GM19043 (cell line): ENCODE data around the gene MTCL1.

Experiments used
- ATAC-seq: cut with Tn5 transposase; IDR thresholded peaks from one replicate; pipeline ENCODE4 v1.9.1; 2021; ENCODE audit warnings: low read depth; ENCODE audit not compliant: unreplicated experiment

Gene MTCL1

DNA sequence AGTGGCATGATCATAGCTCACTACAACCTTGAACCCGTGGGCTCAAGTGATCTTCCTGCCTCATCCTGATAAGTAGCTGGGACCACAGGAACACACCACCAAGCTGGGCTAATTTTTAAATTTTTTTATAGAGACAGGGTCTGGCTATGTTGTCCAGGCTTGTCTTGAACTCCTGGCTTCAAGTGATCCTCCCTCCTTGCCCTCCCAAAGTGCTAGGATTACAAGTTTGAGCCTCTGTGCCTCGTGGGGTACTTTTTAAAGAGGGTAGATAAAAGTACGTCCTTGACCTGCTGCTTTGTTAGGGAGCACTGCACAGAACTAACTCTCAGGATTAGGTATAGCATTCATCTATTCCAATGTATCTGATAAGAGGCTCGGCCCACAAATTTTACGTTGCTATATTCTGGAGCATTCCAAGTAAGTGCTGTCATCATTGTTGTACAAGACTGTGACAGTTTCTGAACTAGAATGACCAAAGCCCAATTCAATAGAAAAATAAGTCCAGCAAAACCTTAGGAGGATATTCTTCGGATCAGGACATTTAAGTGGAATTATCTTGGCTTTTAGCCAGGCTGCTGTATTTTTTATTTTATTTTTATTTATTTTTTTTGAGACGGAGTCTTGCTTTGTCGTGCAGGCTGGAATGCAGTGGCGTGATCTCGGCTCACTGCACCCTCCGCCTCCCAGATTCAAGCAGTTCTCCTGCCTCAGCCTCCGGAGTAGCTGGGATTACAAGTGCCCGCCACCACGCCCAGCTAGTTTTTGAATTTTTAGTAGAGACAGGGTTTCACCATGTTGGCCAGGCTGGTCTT is 4.1 kb downstream of the MTCL1 start:
- ATAC-seq, result no peak

DNA sequence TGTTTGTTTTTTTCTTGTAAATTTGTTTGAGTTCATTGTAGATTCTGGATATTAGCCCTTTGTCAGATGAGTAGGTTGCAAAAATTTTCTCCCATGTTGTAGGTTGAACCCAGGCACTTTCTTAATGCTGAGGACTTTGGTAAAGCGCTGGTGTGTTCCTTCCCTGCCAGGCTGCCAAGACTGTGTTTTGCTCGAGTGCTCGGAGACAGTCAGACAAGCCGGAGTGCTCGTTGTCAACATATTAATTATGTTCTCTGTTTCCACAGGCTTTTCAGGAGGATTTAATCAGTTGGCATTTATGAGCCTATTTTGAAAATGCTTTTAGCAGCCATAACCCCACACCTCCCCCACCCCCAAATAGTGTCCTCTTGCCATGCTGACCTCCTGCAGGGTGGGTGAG is 6.4 kb downstream of the MTCL1 start:
- ATAC-seq, result no peak

DNA sequence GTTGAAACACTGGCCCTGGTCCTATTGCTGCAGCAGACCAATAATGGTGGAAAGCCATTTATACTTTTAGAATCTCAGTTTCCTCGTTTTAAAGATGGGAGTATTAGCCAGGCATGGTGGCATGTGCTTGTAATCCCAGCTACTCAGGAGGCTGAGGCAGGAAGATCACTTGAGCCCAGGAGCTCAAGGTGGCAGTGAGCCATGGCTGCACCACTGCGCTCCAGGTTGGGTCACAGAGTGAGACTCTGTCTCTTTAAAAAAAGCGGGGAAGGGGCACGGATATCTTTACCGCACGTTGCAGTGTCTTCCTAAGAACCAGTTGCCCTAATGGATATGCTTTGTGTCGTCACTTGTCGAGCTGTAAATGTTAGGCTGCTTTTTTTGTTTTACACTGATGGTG is 8.3 kb downstream of the MTCL1 start:
- no peak for ATAC-seq

DNA sequence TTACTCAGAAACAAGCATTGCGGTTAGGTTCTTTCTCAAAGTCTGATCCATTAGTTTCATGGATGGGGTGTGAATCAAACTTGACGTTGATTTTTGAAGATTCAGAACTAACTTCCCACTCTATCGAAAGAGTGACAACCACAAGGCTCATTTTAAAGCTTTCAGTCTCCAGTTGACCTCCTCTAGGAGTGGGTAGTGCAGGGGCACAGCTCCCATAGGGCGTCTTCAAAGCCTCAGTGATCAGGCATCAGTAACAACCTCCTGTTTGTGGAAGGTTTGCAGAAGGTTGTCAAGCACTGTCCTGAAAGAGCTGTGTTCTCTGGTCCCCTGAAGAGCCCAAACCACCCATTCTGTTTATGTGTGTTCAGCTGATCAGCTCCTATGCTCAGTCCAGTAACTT is 10.2 kb downstream of the MTCL1 start:
- no peak for ATAC-seq

DNA sequence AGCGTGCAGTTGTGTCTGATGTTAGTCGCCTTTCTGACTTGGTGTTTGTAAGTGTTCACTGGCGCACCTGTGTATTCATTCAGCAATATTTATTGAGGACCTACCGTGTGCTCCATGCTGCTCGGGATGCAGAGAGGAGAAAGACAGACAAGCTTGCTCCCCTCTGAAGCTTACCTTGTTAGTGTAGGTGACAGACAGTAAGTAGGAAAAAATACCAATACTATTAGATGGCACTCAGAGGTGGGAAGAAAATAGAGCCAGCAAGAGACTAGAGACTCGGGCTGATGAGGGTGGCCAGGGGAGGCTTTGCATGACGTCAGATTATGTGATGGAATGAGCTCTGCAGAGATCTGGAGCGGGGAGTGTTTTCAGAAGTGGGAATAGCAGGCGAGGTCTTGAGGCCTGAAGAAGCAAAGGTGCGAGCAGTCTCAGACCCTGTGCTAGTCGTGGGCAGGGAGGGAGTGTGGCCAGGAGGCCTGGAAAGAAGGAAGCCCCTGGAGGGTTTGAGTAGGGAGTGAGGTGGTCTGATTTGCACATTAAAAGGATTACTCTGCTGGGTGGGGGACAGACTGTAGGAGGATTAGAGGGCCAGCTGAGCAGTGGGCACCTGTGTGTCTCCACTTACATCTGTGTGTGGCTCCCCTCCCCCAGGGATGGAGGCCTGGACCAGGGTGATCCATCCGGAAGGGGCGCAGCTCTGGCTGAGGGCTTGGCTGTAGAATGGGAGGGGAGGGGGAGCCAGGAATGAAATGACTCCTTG is 11.8 kb downstream of the MTCL1 start:
- ATAC-seq, result no peak

DNA sequence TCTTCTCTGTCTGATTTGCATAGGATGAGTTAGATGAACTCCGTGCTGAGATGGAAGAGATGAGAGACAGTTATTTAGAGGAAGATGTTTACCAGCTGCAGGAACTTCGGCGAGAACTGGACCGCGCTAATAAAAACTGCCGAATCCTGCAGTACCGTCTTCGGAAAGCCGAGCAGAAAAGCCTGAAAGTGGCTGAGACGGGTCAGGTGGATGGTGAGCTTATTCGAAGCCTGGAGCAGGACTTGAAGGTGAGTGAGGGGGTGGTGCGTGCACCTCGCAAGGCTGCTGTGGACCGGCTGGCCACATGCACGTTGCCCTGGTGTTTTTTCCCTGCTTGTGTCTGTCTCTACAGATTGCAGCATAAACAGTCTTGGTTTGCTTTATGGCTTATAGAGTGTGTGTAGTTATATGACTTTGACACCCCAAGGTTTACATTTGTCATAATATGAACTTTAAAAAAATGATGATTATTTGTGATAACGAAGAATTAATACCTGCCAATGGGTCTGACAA is 13.1 kb downstream of the MTCL1 start:
- no peak for ATAC-seq

DNA sequence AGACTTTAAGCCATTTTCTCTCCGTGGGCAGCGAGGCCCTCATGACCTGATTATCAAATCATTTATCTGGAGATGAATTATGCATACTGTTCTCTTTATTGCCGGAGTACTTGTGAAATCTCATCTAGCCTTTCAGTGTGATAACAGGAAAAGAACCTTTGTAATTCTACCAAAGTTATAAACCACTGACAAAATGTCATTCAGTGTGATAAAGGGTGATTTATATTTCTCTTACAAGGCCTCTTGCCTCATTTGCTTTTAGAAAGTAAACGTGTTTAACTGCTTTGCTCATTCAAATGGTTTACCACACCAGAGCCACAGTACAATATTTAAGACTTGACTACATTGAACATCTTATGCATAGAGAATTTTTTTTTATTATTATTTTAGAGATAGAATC is 13.8 kb downstream of the MTCL1 start:
- ATAC-seq, result no peak

DNA sequence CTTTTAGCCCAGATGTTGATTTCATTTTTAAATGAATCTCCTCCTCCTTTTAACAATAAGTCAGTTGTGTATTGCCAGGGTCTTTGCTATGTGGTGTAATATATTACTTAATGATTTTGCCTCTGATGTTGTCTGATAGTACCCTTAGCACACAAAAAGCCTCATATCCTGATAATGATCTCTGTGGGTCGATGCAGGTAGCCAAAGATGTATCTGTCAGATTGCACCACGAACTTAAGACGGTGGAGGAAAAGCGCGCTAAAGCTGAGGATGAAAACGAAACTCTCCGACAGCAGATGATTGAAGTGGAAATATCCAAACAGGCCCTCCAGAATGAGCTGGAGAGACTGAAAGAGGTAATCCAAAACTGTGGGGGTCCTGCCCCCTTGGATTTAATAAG is 14.8 kb downstream of the MTCL1 start:
- no peak for ATAC-seq

DNA sequence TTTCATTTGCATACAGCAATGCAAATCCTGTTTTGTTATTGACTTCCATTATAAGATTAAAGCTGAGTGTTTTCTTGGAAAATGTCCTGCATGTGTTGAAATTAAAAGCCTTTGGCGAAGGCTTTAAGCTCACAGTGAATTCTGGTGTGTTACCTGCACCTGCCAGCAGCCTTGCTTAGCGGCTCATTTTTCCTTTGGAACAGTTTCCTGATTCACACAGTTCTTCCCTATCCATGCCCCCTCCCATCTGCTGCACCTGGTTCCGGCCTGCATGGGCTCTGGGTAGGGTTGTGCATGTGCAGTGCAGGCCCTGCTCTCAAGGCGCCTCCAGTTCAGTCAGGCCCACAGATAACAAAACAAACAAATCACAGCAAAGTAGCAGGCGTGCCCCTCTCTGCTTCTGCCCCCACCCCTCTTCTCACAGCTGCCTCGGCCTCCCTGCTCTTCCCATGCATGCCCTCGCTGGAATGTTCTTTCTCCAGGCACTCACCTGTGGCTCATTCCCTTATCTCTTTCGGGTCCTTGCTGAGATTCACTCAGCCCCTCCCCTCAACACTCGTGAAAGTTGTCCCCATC is 15.8 kb downstream of the MTCL1 start:
- ATAC-seq, result no peak

DNA sequence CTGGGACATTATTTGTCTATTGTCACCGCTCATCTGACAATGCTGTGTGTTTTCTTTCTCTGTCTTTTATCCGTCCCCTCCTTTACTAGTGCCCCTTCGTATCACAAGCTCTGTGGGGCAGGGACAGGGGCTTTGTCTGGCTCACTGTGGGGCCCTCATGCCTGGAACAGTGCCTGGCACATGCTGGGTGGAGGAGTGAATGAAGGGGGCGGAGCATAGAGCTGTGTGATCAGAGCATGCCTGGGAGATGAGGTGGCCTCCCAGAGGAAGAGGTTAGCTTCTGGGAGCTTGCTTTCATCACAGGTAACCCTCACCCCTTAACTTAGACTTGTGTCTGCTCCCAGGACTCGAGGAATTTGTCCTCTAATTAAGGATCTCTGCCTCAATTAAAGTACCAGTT is 16.4 kb downstream of the MTCL1 start:
- ATAC-seq, result no peak

DNA sequence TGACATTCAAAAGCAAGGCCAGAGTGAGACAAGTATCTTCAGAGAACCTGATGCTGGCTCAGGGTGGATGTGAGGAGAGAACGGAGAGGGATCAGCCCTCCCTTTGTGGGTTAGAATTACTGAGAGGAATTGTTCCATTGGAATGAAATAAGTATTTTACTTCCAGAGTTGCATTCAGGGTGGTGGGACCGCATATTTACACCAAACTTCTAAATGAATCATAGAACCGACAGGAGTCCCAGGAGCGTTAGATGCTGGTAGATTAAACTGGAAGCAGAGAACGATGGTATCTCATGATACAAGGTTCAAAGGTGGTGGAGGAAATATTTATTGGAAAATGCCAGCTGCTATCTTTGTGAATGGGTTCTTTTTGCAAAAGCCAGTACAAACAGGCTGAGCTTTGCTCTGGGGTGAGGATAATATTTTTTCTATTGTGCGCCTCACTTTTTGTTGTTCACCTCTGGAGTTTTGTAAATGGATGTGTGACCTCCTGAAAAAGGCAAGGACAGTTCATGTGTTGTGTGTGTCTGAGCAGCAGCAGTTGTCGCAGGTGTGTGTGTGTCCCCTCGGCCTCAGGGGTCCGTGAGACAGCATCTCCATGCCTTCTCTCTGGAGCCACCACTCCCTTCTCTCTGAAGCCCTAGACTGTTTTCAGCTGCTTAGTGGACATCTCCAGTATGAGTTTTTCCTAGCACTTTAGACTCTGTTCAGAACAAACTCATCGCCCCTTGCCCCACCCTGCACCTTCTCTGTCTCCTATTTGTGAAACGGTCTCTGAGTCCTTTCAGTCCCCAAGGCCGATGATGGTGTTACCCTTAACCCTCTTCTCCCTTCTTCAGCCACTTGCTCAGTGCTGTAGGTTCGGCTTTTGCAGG is 17.8 kb downstream of the MTCL1 start:
- ATAC-seq, result no peak

DNA sequence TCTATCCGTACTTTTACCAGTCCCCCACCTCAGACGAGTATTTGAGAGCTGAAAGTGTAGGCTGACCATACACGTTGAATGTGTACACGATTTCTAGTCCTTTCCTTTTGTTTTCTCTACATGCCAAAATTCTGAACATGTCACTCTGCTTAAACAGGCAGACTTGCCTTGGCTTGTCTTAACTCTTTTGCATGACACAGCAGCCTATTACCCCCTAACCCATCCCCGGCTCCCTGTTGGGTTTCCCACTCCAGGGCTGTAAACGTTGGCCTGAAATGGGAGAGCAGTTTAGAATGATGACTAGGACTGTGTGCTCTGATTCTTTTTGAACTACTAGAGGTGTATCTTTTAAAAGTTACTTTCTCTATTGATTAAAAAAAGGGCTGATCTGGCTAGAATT is 19.1 kb downstream of the MTCL1 start:
- no peak for ATAC-seq

DNA sequence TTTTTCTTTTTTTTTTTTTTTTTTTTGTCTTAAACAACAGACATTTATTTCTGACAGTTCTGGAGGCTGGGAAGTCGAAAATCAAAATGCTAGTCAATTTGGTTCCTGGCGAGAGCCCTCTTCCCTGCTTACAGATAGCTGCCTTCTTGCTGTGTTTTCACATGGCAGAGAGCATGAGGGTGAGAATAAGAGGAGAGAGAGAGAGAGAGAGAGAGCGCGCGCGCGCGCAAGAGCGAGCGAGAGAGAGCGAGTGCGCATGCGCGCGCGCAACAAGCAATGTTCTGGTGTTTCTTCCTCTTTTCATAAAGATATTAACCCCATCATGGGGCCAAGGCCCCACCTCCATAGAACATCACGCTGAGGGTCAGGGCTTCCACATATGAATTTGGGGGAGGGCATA is 20.9 kb downstream of the MTCL1 start:
- no peak for ATAC-seq

DNA sequence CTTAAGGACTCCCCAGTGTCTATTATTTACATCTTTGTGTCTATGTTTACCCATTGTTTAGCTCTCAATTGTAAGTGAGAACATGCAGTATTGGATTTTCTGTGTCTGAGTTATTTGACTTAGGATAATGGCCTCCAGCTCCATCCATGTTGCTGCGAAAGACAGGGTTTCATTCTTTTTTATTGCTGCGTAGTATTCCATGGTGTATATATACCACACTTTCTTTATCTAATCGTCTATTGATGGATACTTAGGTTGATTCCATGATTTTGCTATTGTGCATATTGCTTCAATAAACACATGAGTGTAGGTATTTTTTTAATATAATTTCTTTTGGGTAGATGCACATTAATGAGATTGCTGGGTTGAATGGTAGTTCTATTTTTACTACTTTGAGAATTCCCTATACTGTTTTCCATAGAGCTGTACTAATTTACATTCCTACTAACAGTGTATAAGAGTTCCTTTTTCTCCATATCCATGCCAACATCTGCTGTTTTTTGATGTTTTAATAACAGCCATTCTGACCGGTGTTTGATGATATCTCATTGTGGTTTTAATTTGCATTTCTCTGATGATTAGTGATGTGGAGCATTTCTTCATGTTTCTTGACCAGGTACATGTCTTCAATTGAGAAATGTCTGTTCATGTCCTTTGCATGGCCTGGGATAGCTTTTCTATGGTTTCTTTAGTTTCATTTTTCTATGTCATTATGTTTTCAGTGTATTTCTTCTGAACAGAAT is 21.8 kb downstream of the MTCL1 start:
- no peak for ATAC-seq

DNA sequence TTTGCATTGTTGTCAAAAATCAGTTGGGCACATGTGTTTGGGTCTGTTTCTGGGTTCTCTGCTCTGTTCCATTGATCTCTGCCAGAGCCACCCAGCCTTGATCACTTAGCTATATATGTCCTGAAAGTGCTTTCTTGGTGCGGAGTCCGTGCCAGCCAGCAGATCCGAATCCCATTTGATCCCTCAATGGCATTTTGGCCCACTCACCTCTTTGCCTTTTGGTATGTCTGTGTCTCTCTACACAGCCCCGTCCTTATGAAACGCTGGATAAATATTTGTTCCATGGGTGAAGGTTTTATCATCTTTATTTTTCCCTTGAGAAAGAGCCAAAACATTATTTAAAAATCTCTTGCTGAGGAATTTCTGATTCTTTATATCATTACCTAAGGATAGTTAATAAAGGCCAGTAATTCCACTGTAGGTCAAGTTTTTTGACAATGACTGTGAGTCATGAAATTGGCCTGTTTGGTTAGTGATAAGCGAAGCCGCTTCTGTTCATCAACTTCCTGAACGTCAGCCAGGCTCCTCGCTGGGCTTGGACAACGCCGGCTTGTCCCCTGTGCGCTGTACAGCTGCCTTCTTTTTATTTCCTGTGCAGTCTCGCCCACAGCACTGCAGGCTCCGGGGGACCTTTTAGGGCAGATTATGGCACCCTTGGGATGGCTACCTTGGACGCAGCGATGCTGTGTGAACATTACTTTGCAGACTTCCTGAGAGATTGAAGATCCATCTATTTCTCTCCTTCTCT is 24.9 kb downstream of the MTCL1 start:
- ATAC-seq, result no peak

DNA sequence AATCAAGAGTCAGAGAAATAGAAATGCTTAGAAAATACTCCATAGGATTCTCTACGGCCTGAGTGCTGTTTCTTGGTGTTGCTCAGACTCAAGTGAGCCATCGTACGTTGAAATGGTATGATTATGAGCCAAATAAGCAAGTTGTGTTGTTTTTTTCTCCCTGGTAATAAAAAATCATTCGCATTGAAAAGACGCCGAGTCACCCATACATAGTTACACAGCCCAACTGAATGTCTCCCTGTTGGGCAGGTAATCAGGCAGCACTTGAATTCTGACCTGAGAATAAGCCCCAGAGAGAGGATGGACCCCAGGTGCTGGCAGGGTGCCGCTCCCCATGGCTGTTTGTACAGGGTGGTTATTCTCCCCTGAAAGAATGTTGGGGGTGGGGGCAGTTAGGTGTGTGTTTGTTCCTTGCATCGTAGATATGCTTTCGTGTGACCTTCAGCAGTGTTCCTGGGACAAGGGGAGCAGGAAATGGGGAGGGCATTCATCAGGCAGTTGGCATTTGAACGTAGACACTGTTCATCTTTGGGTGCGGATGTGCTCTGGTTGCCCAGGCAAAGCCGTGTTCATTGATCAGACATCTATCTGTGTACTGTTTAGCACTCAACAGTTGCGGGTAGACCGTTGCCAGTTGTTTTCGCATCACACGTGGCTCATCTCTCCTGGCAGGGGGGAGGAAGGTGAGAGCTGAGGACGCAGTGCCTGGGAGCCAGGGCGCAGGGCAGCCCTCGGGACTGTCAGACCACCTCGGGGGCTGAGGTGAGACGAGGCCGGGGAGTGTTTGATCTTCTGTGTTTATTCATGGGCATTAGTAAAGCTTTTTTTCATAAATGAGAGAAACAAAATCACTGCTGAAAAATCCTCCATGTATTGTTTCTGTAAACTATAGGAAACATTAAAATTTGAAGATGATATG is 27.3 kb downstream of the MTCL1 start:
- ATAC-seq, result no peak

DNA sequence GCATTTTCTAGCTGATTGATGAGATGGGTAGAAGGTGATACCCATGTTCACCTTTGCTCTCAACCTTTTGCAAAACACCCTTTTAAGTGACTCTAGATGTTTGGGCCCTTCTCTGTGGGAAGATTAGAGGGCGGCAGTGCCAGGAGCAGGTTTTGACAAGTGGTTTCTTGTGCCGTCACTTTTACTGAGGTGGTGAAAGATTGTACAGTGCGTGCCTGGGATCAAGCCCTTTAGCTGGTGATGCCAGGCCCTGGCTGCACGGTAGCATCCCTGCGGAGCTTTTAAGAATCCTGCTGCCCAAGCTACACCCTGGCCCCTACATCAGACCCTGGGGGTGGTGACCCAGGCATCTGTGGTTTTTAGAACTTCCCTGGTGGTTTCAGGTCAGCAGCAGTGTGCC is 29.1 kb downstream of the MTCL1 start:
- no peak for ATAC-seq

DNA sequence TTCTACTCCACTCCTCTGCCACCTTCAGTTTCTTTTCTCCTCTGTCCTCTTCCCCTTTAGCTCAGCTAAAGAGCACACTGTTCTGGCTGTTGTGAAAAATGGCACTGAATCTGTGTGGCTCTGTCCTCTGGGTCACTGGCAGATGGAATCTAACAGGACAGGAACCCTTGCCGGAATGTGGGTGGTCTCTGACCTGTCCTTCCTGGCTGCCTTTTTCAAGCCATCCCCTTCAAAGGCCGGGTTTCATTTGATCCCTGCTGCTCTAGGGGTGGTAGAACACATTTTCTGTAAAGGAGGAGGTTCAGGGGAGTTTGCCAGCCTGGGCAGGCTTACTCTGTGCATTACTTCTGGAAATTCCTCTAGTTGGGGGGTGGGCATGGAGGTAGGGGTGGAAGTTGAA is 29.9 kb downstream of the MTCL1 start:
- no peak for ATAC-seq
